ENCODE measurements around the gene HOXC5.
A peak's percentile ranks its signal among the peaks of the same experiment; 100 is the strongest.

The HOXC5 gene

DNA sequence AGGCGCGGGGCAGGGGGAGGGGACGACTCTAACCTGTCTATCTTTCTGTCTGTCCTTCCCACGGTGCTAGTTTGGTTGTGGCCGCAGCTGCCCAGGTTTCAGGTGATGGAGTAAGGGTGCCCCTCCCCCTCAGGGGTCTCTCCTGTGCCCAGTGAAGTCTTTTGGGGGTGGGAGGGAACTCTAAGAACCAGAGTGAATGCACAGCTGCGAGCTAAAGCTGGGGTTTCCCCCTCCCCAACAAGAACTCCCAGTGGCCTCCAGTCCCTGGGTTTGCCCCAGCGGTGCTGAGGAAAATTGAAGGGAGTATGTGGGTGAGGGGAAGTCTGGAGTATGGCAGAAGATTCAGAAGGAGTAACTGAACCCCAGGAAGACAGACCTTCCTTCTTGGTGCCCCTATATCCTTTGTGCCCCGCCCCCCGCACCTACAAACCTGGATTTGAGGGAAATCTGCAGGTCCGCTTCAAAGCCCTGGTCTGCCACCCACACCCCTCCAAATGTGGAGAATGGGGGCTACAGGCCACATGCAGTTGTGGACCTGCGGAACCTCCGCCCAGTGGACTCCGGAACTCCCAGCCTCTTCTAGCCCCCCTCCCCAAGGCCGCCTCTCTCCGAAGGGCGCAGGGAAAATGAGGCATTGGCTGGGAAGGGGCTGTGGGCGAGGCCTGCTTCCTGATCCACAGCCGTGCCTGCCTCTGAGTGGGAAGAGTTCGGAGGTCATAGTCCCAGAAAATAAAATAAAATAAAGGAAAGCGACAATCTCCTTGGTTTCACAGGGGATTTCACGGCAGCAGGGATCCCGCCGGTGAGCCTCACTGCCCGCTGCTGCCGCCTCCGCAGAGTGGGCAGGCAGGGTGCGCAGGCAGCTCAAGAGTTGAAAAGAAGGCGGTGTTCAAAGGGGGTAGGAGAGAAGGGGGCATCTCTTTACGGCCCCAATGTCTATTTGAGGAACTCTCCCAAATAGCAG, 36.3 kb upstream of the HOXC5 start:
- DNase-seq = no peak

DNA sequence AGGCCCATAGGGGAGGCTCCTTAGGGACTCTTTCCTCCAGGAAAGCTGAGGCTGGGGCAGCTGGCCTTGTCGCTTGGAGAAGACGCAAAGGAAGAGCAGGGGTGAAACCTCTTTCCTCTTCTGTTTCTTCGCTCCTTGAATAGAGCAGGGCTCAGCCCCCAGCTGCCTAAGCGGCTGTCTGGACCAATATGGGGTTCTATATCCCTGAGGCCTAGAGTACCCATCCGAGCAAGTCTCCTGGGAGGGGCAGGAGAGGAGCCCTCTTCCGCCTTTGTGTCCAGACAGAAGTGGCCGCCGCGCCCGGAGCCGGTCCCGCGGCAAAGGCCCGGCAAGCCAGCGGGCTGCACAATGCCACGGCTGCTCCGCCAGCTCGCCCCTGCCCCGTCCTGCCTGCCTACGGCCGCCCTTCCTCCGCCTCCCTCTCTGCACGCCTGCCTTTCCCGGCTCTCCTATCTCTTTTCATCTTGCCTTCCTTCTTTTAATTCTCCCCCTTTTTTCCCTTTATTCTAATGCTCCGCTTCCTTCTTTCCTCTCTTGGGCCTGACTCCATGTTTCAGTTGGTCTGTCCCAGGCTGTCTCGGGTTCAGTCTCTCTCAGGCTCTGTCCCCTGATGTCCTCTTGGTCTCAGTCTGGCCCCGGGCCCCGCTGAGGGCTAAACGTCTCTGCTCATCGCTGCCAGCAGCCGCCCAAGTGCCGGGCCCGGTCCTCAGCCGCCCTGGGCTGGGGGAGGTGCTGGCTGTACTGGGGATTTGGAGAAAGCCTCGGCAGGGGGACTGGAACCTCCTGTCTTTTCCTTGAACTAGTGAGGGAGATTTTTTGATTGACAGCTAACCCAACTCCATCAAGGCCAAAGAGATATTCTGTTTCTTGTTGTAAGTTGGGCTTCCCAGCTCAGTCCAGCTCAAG, 35.4 kb upstream of the HOXC5 start:
- no peak for DNase-seq

DNA sequence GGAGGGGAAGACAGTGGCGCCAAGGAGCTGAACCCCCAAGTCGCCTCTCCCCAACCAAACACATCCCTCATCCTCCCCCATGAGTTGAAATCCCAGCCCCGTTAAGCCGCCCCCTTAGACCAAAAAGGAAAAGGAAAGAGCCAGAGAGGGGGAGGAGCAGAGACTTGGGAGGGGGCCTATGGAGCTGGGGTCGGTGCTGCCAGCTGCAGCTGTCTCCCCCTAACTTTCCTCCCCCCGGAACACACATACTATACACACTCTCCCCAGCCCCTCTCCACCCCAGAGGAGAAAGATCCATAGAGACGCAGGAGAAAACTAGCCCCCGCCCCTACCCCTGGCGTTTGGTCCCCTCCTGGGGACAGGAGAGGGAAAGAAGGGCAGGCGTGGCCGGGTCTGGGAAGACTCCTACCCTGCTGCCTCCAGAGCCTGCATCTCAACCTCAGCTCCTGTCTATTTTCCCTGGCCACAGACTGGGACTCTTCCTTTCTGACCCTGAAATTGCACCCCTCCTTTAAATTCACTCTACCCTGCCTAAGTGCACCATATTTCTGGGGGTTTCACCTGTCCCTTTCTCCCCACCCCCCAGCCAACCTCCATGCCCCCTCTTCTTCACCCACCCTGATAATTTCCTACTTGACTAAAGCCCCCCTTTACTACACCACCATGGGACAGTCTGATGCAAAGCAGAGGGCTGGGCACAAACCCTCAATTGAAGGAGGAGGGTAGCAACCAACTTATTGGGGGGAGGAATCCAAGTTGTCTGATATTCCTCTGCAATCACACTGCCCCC, 34.5 kb upstream of the HOXC5 start:
- DNase-seq = no peak

DNA sequence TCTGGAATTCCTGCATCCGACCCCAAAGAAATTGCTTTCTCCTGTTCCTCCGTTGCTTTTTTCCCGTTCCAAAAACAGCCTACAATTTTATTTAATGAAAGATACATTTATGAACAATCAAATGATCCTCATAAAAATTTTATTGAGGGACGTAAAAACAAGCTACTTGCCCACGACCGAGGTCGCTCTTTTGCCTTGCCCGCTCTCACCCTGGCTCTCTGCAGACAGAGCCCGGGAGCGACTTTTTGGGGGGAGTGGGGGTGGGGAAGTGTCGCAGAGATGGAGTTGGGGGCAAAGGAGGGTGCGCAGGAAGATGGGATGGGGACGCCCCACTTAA, 34.0 kb upstream of the HOXC5 start:
- DNase-seq = no peak

DNA sequence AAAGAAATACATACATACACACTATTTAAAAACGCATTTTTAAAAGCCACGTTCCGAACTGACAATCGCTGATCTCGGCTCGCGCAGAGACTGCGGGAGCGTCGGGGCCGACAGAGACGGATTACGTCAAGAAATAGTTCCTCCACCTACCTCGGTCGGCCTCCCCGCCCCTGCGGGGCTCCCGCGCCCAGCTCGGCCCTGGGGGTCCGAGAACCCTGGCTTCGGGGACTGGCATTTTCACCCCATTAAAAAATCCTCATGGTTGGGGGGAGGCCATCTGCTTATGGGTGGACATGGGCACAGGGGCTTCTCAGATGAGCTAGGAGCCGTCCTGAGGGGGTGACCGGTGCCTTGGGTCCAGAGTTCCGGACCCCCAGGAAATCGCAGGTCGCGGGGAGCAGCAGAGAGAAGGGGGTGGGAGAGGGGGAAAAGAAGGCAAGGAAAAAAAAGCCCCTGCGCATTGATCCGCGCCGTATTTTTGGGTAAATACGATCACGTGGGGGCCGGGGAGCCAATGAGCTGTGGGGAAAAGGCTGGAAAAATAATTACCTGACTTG, 33.2 kb upstream of the HOXC5 start:
- peak; percentile 94 for DNase-seq

DNA sequence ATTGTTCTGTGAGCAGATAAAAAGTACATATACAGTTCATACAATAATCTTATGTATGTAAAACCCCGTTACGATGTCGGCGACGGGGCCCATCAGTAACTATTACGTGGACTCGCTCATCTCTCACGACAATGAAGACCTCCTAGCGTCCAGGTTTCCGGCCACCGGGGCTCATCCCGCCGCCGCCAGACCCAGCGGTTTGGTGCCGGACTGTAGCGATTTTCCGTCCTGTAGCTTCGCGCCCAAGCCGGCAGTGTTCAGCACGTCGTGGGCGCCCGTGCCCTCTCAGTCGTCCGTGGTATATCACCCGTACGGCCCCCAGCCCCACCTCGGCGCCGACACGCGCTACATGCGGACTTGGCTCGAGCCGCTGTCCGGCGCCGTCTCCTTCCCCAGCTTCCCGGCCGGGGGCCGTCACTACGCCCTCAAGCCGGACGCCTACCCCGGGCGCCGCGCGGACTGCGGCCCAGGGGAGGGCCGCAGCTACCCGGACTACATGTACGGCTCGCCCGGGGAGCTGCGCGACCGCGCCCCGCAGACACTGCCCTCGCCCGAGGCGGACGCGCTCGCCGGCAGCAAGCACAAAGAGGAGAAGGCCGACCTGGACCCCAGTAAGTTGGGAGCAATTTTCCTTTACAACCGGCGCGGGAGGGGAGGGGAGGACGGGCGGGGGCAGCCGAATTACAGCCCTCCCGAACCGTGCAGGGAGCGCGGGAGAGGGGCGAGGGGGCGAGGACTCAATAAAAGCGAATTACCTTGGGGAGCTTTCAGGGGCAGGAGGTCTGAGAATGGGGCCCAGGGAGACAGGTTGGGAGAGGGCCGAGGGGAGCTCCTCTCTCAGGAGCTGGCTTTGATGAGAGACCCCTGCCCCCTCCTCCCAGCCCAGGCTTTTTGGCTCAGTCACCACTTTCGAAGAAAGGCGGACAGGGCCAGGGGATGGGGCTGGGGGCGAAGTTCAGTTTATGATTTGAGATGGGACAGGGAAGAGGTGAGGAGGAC, 32.4 kb upstream of the HOXC5 start, which contains the start of gene HOXC9:
TSS of gene HOXC9 (plus strand) at position 46 of the 999 bp plus-strand sequence. CDS start at position 74, 28 bp downstream.
- peak; percentile 47 for DNase-seq

DNA sequence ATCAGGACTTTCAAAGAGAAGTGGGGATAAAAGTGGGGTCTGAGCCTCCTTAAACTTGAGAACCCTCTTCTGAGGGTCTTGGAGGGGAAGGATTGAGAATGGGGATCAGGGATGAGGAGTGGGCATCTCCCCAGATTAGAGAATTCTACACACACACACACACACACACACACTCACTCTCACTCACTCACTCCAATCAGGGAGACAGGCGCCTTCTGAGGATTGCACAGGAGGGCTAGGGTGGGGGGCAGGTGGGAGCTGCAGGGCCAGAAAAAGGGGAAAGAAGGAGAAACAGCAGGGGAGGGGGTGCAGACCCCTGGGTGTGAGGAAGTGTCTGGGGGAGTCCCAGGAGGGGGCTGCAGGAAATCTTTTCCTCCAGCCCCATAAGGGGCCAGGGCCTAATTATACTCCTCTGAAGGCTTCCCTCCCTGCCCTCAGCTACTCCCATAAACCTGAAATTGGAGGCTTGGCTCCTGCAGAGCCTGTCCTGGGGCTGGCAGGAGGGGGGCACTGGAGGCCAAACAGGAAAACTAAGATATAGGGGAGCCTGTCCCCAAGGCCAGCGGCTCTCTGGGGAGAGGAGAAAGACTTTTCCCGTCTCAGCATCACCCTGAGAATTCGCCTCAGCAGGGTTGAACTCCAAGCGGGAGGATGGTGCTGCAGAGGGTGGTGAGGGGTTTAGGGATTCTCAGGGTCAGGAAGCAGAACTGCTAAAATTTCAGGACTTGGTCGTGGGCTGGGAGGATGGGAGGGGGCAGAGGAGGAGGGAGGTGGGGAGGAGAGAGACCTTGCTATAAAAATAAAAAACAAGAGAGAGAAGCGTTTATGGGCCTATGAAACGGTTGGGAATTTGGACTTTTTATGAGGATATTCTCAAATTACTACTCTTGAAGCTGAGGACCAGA, 31.3 kb upstream of the HOXC5 start:
- DNase-seq = no peak

DNA sequence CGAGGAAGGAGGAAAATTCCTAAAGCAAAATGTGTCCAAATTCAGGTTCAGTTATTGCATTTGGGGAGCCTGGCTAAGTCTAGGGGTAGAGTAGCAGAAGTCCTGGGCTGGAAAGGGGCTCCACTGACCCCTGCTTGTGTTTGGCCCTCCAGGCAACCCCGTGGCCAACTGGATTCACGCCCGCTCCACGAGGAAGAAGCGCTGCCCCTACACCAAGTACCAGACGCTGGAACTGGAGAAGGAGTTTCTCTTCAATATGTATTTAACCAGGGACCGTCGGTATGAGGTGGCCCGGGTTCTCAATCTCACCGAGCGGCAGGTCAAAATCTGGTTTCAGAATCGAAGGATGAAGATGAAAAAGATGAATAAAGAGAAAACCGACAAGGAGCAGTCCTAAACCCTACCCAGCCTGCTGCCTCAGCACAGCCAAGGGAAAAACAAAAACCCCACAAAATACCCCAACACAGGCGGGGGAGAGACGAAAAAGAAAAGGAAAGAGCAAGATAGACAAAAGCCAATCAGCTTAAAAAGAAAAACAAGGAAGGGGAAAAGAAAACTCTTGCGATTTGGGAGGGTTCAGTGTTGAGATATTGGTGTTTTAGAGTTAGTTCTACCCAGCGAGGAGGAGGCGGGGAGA, 30.5 kb upstream of the HOXC5 start:
- DNase-seq = no peak

DNA sequence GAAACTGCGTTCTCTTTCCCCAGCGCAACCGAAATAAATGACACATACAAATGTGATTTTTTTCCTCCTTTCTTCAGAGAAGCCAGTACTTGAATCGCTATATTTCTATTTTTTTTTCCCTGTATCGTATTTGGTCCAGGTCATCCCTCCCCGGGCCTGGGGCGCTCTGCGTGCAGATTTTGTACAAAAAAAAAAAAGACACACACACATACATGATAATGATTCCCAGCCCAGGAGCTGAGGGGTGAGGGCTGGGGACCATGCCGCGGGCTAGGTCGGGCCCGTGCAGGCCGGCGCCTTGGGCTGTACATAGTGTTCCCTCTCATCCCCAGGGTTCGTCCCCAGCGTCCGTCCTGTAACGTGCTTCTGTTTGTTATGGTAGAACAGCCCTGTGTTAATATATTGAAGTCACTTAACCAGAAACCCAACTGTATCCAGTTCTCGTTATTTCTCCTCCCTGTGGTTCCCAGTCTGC, 29.9 kb upstream of the HOXC5 start:
- DNase-seq = no peak

DNA sequence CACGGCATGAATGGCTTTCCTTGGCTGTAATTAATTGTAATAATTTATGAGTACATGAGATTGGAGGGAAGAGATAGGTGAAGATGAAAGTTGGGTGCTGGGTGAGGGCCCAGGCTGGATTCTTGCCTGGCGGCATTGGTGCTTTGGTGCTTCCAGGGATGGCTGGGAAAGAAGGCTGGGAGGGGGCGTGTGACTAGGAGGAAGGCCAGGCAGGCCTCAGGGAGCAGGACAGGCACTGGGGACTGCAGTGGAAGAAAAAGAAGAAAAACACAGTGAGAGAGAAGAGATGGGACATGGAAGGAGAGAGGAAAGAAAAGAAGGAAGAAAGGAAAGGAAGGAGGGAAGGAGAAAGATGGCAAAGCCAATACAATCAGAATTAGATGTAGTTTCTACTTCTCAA, 29.2 kb upstream of the HOXC5 start:
- no peak for DNase-seq

DNA sequence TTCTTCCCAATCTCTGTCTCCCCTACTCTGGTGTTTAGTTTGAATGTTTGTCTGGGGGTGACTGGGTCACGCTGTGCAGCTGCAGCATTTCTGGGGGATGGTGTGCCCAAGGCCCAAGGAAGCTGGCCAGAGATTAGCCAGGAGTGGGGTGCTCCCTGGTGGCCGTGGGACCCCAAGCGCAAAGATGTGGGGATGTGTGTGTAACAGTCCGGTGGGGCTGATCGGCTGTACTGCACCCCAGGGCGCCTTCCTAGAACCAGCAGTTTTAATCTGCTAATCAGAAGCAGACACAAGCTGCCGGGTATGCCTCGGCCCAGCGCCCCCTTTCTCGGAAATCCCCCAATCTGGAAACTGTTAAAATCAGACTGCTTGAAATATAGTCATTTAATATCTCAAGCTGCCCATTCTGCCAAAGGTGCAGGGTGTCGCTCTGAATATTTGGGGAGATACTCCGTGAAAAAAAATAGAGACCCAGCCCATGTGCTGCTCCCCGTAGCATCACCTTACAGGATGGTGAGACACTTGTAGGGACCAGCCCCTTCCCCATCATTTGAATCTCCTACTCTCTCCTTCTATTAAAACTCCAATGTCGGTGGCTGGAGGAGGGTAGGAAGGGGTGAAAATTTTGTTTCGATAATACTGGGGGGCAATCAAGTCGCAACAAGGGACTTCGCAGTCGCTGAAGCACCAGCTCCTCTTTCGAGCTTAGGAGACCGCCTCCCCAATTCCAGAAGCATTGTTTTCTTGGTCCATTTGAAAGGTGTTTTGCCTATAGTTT, 28.6 kb upstream of the HOXC5 start:
- DNase-seq = no peak

DNA sequence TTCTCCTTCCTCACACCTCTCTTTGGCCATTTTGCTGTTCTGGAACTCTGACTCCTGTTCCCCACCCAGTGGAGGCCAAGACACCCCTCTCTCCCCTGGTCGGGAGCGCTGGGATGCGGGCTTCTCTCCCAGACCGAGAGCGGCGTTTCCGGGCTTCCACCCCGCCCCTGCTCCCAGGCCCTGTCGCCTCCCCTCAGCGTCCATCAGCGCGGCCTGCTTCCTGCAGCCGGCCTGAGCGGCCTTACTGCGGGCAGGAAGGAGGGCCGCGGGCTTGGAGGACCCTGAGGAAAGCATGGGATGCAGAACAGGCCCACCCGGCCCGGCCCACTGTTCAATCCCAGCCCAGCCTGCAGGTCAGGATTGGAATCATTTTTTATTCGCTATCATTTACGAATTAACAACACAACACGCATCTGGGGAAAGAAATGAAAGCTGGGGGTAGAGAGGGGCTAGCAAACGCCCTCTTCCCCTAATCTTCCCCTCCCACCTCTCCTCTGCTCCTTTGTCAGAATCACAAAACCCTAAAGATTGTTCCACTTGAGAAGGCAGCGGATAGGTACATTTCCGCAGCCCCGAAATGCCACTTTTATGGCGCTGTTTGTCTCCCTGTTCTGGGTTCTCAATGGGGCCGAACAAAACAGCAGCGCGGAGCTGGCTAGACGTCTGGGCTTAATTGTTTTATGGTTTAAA, 27.9 kb upstream of the HOXC5 start:
- DNase-seq = no peak

DNA sequence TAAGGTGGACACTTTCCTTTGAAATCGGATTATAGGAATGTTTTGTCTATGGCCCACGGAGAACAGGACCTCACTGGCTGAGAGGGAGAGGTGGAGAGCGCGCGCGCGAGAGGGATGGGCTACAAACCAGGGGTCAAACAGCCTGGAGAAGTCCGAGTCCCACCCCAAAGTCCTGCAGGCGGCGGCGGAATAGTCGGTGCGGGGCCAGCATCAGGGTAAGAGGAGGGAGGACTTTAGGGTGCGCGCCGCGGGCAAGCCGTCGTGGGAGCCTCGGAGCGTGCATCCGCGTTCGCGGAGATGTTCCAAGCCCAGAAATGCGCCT, 27.4 kb upstream of the HOXC5 start:
- DNase-seq = no peak

DNA sequence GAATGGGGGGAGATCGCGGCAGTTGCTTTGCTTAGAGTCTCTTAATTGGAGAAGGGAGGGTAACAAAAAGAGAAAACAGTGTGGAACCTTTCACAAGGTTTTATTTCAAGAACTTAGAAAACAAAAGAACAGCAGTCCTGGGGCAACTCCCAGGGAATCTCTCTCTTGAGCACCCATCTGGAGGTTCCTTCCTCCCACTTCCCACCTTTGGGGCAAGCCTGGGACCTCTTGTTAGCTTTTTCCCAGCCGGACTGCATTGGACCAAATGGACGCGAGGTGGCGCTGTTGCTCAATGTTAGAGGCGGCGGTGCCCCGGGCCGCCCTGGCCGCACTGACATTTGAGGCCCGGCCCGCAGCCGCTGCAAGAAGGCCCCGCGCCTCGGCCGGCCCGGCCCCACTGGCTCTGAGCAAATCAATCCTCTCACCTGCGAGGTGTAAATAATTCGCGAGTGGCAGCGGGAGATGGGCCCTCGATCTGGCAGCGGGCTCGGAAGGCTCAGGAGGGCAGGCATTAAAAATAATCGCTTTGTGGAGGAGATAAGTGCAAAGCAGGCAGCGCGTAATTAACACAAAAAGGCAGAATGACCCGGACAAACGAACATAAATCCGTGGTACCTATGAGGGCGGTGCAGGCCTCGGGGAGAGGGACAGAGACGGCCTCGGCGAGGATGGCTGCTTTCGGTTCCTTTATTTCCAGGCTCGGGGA, 26.8 kb upstream of the HOXC5 start:
- DNase-seq = peak; percentile 80

DNA sequence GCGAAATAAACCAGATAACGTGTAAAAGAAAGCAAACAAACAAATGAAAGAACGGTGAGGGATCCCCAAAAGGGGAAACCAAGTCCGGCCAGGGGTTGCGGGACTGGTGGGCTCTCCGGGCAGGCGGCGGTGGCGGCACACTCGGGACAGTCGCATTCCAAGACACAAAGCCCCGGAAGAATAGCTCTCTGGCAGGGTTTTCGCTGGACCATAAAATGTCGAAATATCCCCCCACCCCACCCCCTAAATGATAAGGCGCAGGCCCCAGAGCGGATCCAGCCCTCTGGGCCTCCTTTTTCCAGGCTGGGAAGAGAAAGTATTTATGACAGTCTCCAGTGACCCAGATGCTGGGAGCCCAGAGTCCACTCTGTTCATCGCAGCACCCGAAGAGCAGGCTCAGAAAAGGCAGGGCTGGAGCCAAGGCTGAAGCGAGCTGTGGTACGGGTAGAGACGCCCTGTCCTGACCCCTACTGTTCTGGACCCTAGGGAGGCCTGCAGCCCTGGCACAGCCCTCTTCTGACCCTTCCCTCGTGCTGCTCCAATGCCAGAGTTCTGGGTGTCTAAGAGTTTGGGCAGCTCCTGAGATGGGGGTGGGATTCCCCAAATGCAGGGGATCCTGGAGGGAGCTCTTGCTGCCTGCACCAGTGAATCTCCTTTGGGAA, 26.2 kb upstream of the HOXC5 start:
- no peak for DNase-seq

DNA sequence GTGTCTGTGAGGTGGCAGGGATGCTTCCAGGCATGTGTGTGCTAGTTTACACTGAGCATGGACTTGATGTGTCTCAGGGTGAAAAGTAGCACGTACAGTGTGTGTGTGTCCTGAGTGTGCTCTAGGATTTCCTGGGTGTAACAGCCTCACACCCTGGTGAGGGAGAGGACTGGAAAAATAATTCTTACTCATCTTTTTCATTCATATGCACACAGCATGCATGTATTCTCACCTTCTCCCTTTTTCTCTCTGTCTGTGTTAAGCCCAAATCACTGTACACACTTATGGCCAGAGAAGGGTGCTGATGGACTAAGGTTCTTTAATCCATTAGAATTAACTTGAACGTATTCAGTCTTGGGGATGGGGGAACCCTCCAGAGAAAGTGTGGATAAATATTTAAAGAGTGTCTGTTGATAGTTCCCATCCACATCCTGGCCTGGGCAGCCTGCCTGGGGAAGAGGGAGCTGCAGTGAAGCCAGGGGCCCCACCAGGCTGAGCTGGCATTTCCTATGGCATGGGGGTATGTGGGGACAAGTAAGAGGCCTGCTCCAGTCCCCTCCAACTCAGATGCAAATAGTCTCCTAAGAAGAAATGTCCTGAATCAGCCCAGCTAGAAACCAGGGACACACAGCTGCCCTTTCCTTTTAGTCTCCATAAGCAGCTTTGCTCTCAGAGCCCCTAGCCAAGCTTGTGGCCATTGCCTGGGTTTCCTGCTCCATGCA, 25.2 kb upstream of the HOXC5 start:
- DNase-seq = peak; percentile 28

DNA sequence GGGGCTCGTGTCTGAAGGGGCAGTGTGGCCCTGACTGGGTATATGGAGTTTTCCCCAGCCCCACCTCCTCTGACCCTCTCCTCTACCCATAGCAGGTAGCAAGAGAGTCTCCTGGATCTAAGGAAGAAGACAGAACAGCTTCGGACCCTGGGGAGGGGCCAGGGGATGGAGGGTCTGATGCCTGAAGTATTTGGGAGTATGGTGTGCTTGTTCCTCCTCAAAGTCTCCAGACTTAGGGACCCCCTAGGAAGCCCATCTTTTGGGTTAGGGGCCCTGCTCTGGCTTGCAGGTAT, 24.6 kb upstream of the HOXC5 start:
- DNase-seq = no peak
